Liver (tissue), 9 donors: ENCODE results near the gene NBAS. TPM values are rescaled to one million over a fixed set of nuclear protein-coding genes. Genes with fewer than 3 reads are reported as not detected.

ENCODE experiments used
- DNase-seq: peaks from one replicate; pipeline ENCODE4 v3.0.0-alpha.2; 2017; ENCODE audit warnings: low spot score
- H3K27ac ChIP-seq, 2 donors: one replicate each; pipeline ENCODE4 v1.7.0; 2013; ENCODE audit warnings: inconsistent platforms in 2 of 2, low read length in 2 of 2, control low read depth in 1 of 2, low read depth in 1 of 2, mild to moderate bottlenecking in 1 of 2
- H3K27me3 ChIP-seq, 4 donors: one replicate each; pipeline versions ENCODE4 v1.6.1 to v1.7.0; 2013; ENCODE audit warnings: low read length in 3 of 4, inconsistent platforms in 1 of 4, mild to moderate bottlenecking in 1 of 4, moderate library complexity in 1 of 4; ENCODE audit not compliant: control insufficient read depth in 4 of 4, insufficient read depth in 4 of 4
- H3K36me3 ChIP-seq, 4 donors: one replicate each; pipeline versions ENCODE4 v1.6.1 to v1.7.0; 2013; ENCODE audit warnings: low read length in 3 of 4, mild to moderate bottlenecking in 3 of 4, low read depth in 1 of 4, moderate library complexity in 1 of 4; ENCODE audit not compliant: control insufficient read depth in 4 of 4, insufficient read depth in 3 of 4
- H3K4me1 ChIP-seq, 4 donors: one replicate each; pipeline versions ENCODE4 v1.6.1 to v1.7.0; 2013; ENCODE audit warnings: low read length in 3 of 4, mild to moderate bottlenecking in 3 of 4, moderate library complexity in 1 of 4; ENCODE audit not compliant: control insufficient read depth in 4 of 4, insufficient read depth in 4 of 4
- H3K4me3 ChIP-seq, 3 donors: one replicate each; pipeline versions ENCODE4 v1.6.1 to v1.7.0; 2013; ENCODE audit warnings: low read length in 3 of 3, control low read depth in 1 of 3, low read depth in 1 of 3, mild to moderate bottlenecking in 1 of 3
- H3K9ac ChIP-seq, 2 donors: one replicate each; pipeline ENCODE4 v1.7.0; 2013; ENCODE audit warnings: low read length in 2 of 2, mild to moderate bottlenecking in 2 of 2, moderate library complexity in 2 of 2, control low read depth in 1 of 2, low read depth in 1 of 2
- H3K9me3 ChIP-seq, 4 donors: one replicate each; pipeline versions ENCODE4 v1.6.1 to v1.7.0; 2013; ENCODE audit warnings: low read length in 3 of 4; ENCODE audit not compliant: control insufficient read depth in 4 of 4
- EGR1 ChIP-seq, 2 donors: IDR thresholded peaks; 2 replicates each; pipeline ENCODE4 v1.6.1; 2016 to 2018; ENCODE audit warnings: antibody characterized with exemption in 2 of 2, low read depth in 2 of 2
- GABPA ChIP-seq, 2 donors: IDR thresholded peaks in 1 of 2; conservative IDR thresholded peaks in 1 of 2; 2 replicates each; pipeline ENCODE4 v1.6.1; 2016; ENCODE audit warnings: antibody characterized with exemption in 2 of 2, mild to moderate bottlenecking in 1 of 2, moderate library complexity in 1 of 2
- HNF4A ChIP-seq, 2 donors: conservative IDR thresholded peaks; 2 replicates each; pipeline ENCODE4 v1.6.1; 2016; ENCODE audit warnings: antibody characterized with exemption in 2 of 2, mild to moderate bottlenecking in 2 of 2
- HNF4G ChIP-seq: IDR thresholded peaks from 2 replicates; pipeline ENCODE4 v1.6.1; 2016; ENCODE audit warnings: antibody characterized with exemption
- JUND ChIP-seq, 2 donors: IDR thresholded peaks; 2 replicates each; pipeline ENCODE4 v1.6.1; 2016; ENCODE audit warnings: antibody characterized with exemption in 2 of 2
- NR2F2 ChIP-seq: IDR thresholded peaks from 2 replicates; pipeline ENCODE4 v1.6.1; 2016; ENCODE audit warnings: antibody characterized with exemption
- RAD21 ChIP-seq, 2 donors: IDR thresholded peaks; 2 replicates each; pipeline ENCODE4 v1.6.1; 2016; ENCODE audit warnings: antibody characterized with exemption in 2 of 2, mild to moderate bottlenecking in 2 of 2
- RXRA ChIP-seq, 2 donors: IDR thresholded peaks; 2 replicates each; pipeline ENCODE4 v1.6.1; 2017 to 2018; ENCODE audit warnings: antibody characterized with exemption in 2 of 2, mild to moderate bottlenecking in 1 of 2
- SP1 ChIP-seq: IDR thresholded peaks from 2 replicates; pipeline ENCODE4 v1.6.1; 2018; ENCODE audit warnings: antibody characterized with exemption, mild to moderate bottlenecking
- TAF1 ChIP-seq: conservative IDR thresholded peaks from 2 replicates; pipeline ENCODE4 v1.6.1; 2016; ENCODE audit warnings: antibody characterized with exemption, mild to moderate bottlenecking
- YY1 ChIP-seq: IDR thresholded peaks from 2 replicates; pipeline ENCODE4 v1.6.1; 2016; ENCODE audit warnings: antibody characterized with exemption, mild to moderate bottlenecking
- WGBS: extraction: QIAGEN DNeasy Blood & Tissue Kit; methylation state at CpG from one replicate; pipeline ENCODE4 v1.1.7; 2013; 5-methylcytosine and 5-hydroxymethylcytosine counted together
- polyA plus RNA-seq, 2 donors: library from polyadenylated mRNA; stranded (reverse) in 1 of 2; unstranded in 1 of 2; fragments of 200-250 nt in 1 of 2; fragments of >200 nt in 1 of 2; fragmentation: Nextera tagmentation in 1 of 2; extraction: Ambion mirVana in 1 of 2; gene quantifications; one replicate each; pipeline versions ENCODE4 v1.2.1 to v1.2.3, GENCODE V29; 2013 to 2015
- total RNA-seq, 2 donors: library from RNA; depleted of rRNA; stranded (reverse); fragments of >200 nt; gene quantifications; one replicate each; pipeline ENCODE4 v1.2.3, GENCODE V29; 2014
- TF ChIP-seq, protein P1 (sequence below): fragments of 150-350 bp; IDR thresholded peaks from 2 replicates; pipeline ENCODE4 v1.5.1; 2017; ENCODE audit warnings: improper control_type of control experiment, low read depth, low read length; ENCODE audit not compliant: missing input control
- TF ChIP-seq, protein P2 (sequence below): IDR thresholded peaks from 2 replicates; pipeline ENCODE4 v1.6.1; 2016; ENCODE audit warnings: antibody characterized with exemption, mild to moderate bottlenecking
- donor health status: healthy.
- donor health status: healthy.
- donor health status: healthy.
- donor health status: healthy.
- donor health status: healthy.

Gene NBAS
- total and polyA plus RNA-seq, 4 donors = 10.5 to 40.0 (median 18.9) TPM

DNA sequence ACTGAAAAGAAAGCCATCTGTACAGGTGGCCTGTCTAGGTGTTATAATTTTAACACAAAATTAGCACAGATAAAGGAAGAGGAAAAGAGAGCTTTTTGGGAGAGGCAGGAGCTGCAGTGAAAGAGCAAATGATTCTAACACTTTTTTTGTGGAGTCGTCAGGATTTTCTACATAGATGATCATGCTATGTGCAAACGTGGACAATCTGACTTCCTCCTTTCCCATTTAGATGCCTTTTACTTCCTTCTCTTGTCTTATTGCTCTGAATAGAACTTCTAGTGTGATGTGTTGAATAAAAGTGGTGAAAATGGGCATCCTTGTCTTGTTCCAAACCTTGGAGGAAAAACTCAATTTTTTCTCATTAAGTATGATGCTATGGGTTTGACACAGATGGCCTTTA, 334.5 kb downstream of the NBAS start:
- peaks cover 0 to 11% (median 3%) of the 10 kb centered on the region in 4 donors for H3K36me3 ChIP-seq
- 79% methylated on average over 2 of the region's 2 CpGs for WGBS

DNA sequence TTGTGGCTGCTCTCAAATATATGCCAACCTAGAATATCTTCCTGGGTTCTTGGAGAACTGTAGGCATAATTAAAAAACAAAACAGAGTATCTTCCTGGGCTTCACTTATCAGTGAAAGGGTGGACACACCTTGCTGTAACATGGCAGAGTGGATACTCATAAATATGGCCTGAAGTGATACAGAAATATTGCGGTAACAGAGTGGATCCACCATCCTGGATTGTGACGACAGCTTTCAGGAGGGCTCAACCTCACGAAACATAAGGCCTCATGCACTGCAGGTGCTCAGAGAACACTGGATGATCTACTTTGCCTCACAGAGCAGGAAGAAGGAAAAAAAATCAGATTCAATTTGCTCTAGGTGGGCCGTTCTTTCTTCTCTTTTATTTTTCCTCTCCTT, 336.0 kb downstream of the NBAS start:
- H3K4me1 ChIP-seq = no peaks in the 10 kb centered on the region
- 100% methylated on average over 4 of the region's 4 CpGs for WGBS
- no peaks in the 10 kb centered on the region for H3K27me3 ChIP-seq
- no peak overlapping the region for H3K4me3 ChIP-seq
- no peaks in the 10 kb centered on the region for H3K9me3 ChIP-seq
- H3K27ac ChIP-seq = no peak overlapping the region
- TF ChIP-seq, protein P1, sequence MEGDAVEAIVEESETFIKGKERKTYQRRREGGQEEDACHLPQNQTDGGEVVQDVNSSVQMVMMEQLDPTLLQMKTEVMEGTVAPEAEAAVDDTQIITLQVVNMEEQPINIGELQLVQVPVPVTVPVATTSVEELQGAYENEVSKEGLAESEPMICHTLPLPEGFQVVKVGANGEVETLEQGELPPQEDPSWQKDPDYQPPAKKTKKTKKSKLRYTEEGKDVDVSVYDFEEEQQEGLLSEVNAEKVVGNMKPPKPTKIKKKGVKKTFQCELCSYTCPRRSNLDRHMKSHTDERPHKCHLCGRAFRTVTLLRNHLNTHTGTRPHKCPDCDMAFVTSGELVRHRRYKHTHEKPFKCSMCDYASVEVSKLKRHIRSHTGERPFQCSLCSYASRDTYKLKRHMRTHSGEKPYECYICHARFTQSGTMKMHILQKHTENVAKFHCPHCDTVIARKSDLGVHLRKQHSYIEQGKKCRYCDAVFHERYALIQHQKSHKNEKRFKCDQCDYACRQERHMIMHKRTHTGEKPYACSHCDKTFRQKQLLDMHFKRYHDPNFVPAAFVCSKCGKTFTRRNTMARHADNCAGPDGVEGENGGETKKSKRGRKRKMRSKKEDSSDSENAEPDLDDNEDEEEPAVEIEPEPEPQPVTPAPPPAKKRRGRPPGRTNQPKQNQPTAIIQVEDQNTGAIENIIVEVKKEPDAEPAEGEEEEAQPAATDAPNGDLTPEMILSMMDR = no peak
- TF ChIP-seq YY1 (no peak), EGR1 (IDR thresholded peaks at IDR 0.05; ENCODE audit: low read depth in 2 of 2) (no peak), RXRA (IDR thresholded peaks at IDR 0.05) (no peak), GABPA (IDR thresholded peaks at IDR 0.05 in 1 of 2, conservative IDR thresholded peaks at IDR 0.05 in 1 of 2) (no peak), NR2F2 (no peak), JUND (IDR thresholded peaks at IDR 0.05) (no peak), HNF4G (no peak), SP1 (no peak), RAD21 (IDR thresholded peaks at IDR 0.05) (no peak)
- TF ChIP-seq, protein P2, sequence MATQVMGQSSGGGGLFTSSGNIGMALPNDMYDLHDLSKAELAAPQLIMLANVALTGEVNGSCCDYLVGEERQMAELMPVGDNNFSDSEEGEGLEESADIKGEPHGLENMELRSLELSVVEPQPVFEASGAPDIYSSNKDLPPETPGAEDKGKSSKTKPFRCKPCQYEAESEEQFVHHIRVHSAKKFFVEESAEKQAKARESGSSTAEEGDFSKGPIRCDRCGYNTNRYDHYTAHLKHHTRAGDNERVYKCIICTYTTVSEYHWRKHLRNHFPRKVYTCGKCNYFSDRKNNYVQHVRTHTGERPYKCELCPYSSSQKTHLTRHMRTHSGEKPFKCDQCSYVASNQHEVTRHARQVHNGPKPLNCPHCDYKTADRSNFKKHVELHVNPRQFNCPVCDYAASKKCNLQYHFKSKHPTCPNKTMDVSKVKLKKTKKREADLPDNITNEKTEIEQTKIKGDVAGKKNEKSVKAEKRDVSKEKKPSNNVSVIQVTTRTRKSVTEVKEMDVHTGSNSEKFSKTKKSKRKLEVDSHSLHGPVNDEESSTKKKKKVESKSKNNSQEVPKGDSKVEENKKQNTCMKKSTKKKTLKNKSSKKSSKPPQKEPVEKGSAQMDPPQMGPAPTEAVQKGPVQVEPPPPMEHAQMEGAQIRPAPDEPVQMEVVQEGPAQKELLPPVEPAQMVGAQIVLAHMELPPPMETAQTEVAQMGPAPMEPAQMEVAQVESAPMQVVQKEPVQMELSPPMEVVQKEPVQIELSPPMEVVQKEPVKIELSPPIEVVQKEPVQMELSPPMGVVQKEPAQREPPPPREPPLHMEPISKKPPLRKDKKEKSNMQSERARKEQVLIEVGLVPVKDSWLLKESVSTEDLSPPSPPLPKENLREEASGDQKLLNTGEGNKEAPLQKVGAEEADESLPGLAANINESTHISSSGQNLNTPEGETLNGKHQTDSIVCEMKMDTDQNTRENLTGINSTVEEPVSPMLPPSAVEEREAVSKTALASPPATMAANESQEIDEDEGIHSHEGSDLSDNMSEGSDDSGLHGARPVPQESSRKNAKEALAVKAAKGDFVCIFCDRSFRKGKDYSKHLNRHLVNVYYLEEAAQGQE = no peak
- DNase-seq = no peak
- no peak overlapping the region for H3K9ac ChIP-seq
- peaks cover 0 to 8% (median 1%) of the 10 kb centered on the region in 4 donors for H3K36me3 ChIP-seq

More for the DNA sequence above, 334.5 kb downstream of the NBAS start:
- DNase-seq = no peak
- Histone ChIP-seq H3K27me3 (no peaks in the 10 kb centered on the region), H3K4me1 (no peaks in the 10 kb centered on the region), H3K9ac (no peak overlapping the region), H3K4me3 (no peak overlapping the region), H3K9me3 (no peaks in the 10 kb centered on the region), H3K27ac (no peak overlapping the region)
- no peak for TF ChIP-seq JUND (IDR thresholded peaks at IDR 0.05)
- TF ChIP-seq RAD21 (IDR thresholded peaks at IDR 0.05) = no peak
- TF ChIP-seq, protein P1 = no peak
- TF ChIP-seq TAF1 = no peak
- no peak for TF ChIP-seq HNF4G
- TF ChIP-seq HNF4A (conservative IDR thresholded peaks at IDR 0.05) = no peak
- TF ChIP-seq, protein P2 = no peak
- TF ChIP-seq SP1 = no peak
